H1 (cell line): ENCODE measurements around the gene TEX264. TPM values are rescaled to one million over a fixed set of nuclear protein-coding genes. Genes with fewer than 3 reads are reported as not detected.

ENCODE experiments used
- EZH2 ChIP-seq: fragments of 200-600 bp; sonication (generic); IDR thresholded peaks from 2 replicates; pipeline ENCODE4 v1.7.1; 2012; ENCODE audit warnings: low read depth, mild to moderate bottlenecking, moderate library complexity, low read length, inconsistent platforms; ENCODE audit not compliant: severe bottlenecking
- NANOG ChIP-seq: IDR thresholded peaks from 2 replicates; pipeline ENCODE4 v1.6.1; 2011; ENCODE audit warnings: low read length, low read depth, mild to moderate bottlenecking, inconsistent platforms; ENCODE audit not compliant: insufficient read depth, poor library complexity, severe bottlenecking
- PHF8 ChIP-seq: fragments of 200-600 bp; sonication (generic); conservative IDR thresholded peaks from 2 replicates; pipeline ENCODE4 v1.7.1; 2012; ENCODE audit warnings: low read depth, mild to moderate bottlenecking, inconsistent platforms, low read length, moderate library complexity
- polyA plus RNA-seq, 7 experiments: library from polyadenylated mRNA; depleted of rRNA in 3 of 7; stranded (reverse) in 5 of 7; unstranded in 2 of 7; fragments of >200 nt in 5 of 7; fragments of 200-250 nt in 2 of 7; gene quantifications; 1 replicate in 5 of 7; 2 replicates in 1 of 7; 4 replicates in 1 of 7; pipeline versions ENCODE4 v1.2.1 to v1.2.3, GENCODE V29; 2011 to 2013; ENCODE audit warnings: missing spikeins in 2 of 7, mixed read lengths in 2 of 7
- total RNA-seq: library from RNA; stranded (reverse); fragmentation: NEBNext Ultra II Directional; extraction: Animal tissue kit (Norgen Biotek cat#: 25700); gene quantifications from 2 replicates; pipeline ENCODE4 v1.2.1, GENCODE V29; 2021

The TEX264 gene
- total and polyA plus RNA-seq, 2 of the 8 experiments (the other 6 are each of a cell fraction or from before 2014, with no cell fraction given), result 11.2 to 35.6 TPM

DNA sequence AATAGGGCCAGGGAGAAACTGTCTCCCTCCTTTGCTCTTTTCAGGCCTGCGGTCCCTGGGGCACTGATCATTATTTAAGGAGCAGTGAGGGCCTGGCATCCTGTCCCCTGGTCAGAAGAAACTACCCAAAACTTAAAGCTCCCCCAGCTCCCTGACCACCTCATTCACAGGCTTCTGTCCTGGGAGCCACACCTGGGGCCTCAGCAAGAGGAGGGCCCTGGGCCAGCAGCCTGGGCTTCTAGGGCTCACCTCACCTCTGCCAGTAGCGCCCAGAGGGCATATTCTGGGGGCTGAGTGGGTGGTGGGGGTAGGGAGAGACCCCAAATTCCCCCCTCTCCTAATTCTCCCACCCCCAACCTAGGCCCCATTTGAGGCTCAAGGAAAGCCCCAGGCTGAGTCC lies 31.1 kb downstream of the TEX264 start (continued):
- TF ChIP-seq NANOG (no peak), PHF8 (no peak), EZH2 (no peak)
